Measurements from ENCODE around the gene NRG3. TPM values are rescaled to one million over a fixed set of nuclear protein-coding genes. Genes with fewer than 3 reads are reported as not detected.

Gene NRG3
- total and polyA plus RNA-seq, 2 of the 8 experiments (the other 6 are each of a cell fraction or from before 2014, with no cell fraction given) = 4.2 to 5.0 TPM

GRCh38 chr10:82558014-82558607 is 683.1 kb downstream of the NRG3 start (continued):
- TF ChIP-seq CHD7 (IDR thresholded peaks at IDR 0.05; ENCODE audit: insufficient replicate concordance, low read length) (no peak), TEAD4 (IDR thresholded peaks at IDR 0.05; ENCODE audit: low read depth, low read length) (no peak), POU5F1 (IDR thresholded peaks at IDR 0.05; ENCODE audit: low read depth, low read length) (no peak), PHF8 (conservative IDR thresholded peaks at IDR 0.05; ENCODE audit: low read depth, low read length) (no peak)
